Sigmoid colon (tissue), 3 donors: ENCODE measurements around the gene ZNF467.

Source experiments
- CTCF ChIP-seq, 4 experiments: fragments of 450-650 bp in 3 of 4; fragments of 200-600 bp in 1 of 4; IDR thresholded peaks; one replicate each; pipeline ENCODE4 v1.5.1; 2016 to 2019; ENCODE audit warnings: antibody characterized with exemption in 4 of 4, mild to moderate bottlenecking in 3 of 4, moderate library complexity in 2 of 4
- POLR2A ChIP-seq, 2 donors: fragments of 450-650 bp; IDR thresholded peaks; one replicate each; pipeline ENCODE4 v1.6.1; 2016; ENCODE audit warnings: antibody characterized with exemption in 2 of 2, mild to moderate bottlenecking in 2 of 2, moderate library complexity in 2 of 2

GRCh38 chr7:149779502-149779805 lies 6.1 kb upstream of the ZNF467 start:
- TF ChIP-seq CTCF (IDR thresholded peaks at IDR 0.05) (no peak), POLR2A (IDR thresholded peaks at IDR 0.05) (no peak)
